LHCN-M2 (cell line): ENCODE data around the gene IRF1. TPM values are rescaled to one million over a fixed set of nuclear protein-coding genes. Genes with fewer than 3 reads are reported as not detected.
"Not testable (repeated sequence)": the region's sequence is repeated elsewhere in the genome, so short reads cannot be mapped to it uniquely, and the experiment has no call there.

Experiments used
- DNase-seq: peaks from one replicate; pipeline ENCODE4 v3.0.0-alpha.2; 2012; ENCODE audit warnings: low read depth
- polyA plus RNA-seq: library from polyadenylated mRNA; unstranded; fragments of >200 nt; gene quantifications from one replicate; pipeline ENCODE4 v1.2.1, GENCODE V29; 2012; ENCODE audit warnings: missing spikeins
- total RNA-seq: library from RNA; depleted of rRNA; stranded (reverse); fragments of >200 nt; gene quantifications from 2 replicates; pipeline ENCODE4 v1.2.3, GENCODE V29; 2014; rRNA removed

Gene IRF1, protein sequence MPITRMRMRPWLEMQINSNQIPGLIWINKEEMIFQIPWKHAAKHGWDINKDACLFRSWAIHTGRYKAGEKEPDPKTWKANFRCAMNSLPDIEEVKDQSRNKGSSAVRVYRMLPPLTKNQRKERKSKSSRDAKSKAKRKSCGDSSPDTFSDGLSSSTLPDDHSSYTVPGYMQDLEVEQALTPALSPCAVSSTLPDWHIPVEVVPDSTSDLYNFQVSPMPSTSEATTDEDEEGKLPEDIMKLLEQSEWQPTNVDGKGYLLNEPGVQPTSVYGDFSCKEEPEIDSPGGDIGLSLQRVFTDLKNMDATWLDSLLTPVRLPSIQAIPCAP
- total RNA-seq = 17.8 and 20.3 TPM in 2 replicates
- polyA plus RNA-seq = 18.0 TPM

DNA sequence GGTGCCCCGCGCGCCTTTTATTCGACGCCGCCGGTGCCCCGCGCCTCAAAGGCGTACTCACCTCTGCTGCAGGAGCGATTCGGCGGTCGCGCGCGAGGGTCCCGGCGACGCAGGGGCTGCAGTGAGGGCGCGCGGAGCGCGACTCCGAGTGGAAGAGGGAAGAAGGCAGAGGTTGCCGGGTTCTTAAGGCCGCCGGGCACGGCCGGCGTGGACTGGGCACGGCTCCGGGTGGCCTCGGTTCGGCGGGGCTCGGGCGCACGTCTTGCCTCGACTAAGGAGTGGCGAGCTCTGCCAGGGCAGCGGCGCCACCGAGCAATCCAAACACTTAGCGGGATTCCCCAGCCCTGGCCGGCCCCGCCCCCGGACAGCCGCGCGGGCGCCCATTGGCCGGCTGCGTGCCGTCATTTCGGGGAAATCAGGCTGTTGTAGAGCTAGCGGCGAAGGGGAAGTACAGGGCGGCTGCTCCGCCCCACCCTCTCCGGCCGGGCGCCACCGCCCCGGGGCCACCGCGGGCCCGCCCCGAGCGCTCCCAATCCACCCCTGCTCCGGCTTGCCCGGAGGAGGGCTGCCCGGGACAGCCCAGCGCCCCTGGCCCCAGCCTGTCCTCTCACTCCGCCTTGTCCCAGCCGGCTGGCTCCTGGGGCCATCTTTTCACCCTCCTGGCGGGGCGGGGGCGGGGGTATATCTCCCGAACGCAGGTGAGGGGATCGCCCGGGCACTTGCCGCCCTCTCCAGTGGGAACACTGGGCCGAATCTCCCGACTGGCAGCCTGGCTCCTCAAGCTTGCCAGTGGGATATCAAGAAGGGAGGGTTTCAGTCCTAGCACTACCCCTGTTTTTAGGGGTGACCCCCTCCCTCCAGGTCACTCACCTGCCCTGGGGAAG, at the start of gene IRF1:
Gene IRF1 (minus strand): TSS at position 290 of the 884 bp plus-strand sequence. CDS start 1,295 bp downstream, outside the sequence.
- DNase-seq = peak; percentile 96

DNA sequence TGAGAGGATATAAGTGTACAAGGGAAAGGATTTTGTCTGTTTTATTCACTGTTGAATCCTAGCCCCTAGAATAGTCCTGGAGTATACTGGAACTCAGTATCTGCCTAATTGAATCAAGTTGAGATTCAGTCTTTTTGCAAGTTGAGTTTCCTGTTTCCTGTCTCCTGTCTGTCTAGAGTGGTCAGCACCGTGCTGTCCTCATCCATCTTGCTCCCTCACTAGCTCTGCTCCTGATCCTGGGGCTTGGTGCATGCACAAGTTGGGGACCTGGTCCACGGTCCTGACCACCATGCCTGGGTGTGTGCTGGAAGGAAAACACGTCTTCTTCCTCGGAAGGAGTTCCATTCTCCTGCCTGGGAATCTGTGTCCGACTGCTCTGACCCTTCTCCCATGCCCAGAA, 49.6 kb upstream of the IRF1 start:
- DNase-seq = no peak

DNA sequence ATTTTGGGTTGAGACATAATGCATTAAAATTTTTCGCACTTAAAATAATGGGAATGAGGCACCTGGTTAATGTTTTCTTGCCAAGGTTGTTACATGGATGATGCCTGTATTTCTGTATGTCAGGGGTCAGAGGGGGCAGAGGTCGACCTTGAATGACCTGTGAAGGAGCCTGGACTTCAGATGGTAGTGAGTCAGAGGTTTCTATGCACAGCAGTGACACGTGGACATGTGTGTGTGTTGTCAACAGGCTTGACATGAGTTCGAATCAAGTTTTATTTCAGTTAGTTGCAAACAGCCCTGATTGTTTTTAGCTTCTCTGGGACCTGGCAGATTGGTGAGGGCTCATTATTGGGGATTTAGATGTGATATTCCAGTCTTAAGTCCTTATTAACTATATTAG, 49.1 kb upstream of the IRF1 start:
- DNase-seq = no peak

DNA sequence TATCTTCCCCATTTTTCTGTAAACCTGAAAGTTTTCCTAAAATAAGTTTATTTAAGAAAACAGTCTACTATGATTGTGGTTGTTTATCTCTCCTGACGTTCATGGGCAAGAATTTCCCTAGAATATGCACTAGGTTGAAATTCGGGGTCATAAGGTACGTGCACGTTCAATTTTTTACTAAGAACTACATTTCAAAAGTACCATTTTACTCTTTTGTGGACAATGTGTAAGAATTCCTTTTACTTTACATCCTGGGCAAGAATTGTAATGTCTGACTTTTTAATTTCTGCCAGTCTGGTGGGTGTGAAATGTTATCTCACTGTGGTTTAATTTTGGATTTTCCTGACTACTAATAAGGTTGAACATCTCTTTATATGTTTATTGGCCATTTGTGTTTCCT, 40.4 kb upstream of the IRF1 start:
- no peak for DNase-seq

DNA sequence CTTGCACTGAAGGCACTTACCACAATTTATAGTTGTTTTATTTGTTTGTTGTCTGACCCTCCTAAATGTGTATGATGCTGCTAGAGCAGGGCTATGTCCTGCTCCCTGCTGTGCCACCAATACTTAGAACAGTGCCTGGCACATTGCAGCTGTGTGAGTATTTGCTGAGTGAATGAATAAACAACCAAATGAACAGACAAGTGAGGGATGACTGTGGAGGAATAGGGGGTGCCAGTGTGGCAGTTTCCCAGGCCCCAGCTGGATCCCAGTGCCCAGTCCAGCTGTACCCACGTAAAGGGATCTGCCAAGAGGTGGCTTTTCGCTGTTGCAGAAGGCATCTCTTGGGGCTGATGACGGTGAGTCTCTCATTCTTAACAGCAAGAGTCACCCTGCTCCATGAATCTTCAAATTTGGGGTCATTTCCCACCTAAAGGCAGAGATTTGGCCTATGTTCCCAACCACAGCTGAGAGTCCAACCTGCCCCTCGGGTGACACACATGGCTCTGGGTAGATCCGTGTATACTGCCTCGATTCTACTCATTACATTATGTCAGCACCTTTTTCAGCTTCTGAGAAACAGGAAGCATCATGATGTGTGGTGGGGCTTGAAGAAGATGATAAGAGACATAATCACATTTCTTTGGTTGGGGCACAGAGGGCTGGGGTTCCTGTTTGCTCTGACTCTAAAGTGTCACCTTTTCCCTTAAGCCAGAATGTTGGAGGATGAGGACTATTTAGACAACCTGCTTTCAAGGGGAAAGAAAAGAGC, 38.5 kb upstream of the IRF1 start:
- no peak for DNase-seq

DNA sequence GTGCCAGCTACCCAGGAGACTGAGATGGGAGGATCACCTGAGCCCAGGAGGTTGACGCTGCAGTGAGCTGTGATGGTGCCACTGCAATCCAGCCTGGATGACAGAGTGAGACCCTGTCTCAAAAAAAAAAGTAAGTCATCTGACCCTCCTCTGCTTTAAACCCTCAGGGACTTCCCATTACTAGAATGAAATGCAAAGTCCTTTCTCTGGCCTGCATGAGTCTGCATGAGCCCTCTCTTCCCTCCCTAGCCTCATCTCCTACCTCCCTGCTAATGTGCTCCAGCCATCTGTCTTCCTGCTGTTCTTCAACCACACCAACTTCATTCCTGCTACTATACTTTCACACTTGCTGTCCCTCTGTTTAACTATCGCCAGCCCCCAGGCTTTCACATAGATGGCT, 37.4 kb upstream of the IRF1 start:
- no peak for DNase-seq

DNA sequence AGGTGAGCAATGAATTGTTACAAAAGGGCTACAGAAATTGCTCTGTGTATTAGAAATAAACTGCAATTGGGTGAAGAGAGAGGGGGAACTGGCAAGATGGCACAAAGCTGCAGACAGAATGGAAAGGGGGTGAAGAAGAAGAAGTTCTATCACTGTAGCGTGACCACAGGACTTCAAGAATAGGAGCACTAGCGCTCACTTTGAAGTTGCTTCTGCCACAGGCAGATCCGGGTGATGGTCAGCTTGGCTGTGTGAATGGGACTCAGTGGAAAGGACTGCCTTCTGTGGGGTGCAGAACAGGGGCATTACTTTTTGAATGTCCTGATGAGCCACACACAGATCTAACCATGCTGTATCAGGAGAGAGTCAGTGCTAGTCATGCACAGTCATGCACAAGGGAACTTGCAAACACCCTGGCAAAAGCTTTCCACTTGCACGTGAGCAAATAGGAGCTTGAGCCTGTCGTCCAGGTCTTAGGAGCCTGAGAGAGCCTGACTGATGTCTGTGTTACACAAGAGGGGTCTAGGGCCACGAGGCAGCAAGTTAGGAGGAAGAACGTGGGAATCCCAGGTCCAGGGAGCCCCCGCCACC, 36.5 kb upstream of the IRF1 start:
- no peak for DNase-seq

DNA sequence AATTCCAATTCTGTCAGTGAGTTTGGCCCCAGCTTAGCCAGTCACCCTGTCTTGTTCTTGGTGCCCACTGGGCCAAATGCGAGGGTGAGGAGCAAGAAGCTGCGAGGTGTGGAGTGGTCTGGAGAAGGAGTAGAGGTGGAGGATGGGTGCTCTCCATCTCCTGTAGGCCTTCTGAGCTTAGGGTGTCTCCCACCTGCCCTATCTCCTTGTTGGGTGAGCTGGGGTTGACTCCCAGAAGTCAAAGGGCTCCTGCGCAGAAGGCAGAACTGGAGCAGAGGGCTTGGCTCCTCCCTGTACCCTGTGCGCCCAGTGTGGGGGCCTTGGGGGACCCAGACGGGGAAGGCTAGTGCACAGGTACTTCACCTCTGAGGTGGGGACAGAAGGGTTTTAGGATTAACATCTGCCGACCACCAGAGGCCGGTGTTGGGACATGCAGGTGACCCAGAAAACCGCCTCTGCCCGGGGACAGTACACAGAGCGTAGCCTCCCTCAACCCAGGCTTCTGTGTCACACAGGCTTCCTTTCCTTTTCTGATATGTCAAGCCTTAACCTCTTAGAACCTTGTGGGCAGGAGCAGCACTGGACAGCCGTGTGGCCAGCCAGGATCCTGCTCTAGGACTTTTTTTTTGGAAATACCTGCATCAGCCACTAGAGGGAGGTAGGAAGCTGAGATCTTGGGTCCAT, 35.9 kb upstream of the IRF1 start:
- DNase-seq = peak; percentile 60

DNA sequence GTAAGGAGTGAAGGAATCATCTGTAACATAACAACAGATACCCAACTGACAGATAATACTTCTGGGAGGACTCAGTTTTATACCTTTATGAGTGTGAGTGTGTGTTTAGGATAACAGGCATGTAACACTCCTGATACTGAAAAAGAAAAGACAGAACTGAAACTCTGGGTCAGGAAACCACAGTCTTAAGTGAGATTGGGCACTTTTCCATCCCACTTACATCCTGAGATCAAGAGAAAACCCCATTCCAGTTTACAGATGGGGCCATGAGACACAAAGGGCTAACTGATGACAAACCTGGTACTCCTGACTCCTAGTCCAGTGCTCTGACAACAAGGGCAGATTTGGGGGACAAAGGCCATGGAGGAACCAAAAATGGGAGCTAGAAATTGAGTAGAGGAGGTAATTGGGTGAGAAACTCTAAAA, 34.7 kb upstream of the IRF1 start:
- DNase-seq = no peak

DNA sequence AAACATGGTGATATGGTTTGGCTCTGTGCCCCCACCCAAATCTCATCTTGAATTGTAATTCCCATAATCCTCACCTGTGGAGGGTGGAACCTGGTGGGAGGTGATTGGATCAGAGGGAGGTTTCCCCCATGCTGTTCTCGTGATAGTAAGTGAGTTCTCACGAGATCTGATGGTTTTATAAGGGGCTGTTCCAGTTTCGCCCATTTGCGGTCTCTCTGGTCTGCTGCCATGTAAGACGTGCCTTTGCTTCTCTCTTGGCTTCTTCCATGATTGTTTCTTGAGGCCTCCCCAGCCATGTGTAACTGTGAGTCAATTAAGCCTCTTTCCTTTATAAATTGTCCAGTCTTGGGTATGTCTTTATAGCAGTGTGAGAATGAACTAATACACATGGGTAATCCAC, 34.3 kb upstream of the IRF1 start:
- not testable (repeated sequence) for DNase-seq

DNA sequence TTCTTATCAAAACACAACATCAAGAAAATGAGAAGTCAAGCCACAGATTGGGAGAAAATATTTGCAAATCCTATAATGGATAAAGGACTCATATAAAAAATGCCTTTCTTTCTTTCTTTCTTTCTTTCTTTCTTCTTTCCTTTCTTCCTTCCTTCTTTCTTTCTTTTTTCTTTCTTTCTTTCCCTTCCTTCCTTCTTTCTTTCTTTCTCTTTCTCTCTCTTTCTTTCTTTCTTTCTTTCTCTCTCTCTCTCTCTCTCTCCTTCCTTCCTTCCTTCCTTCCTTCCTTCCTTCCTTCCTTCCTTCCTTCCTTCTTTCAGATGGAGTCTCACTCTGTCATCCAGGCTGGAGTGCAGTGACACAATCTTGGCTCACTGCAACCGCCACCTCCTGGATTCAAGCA, 31.5 kb upstream of the IRF1 start:
- not testable (repeated sequence) for DNase-seq

DNA sequence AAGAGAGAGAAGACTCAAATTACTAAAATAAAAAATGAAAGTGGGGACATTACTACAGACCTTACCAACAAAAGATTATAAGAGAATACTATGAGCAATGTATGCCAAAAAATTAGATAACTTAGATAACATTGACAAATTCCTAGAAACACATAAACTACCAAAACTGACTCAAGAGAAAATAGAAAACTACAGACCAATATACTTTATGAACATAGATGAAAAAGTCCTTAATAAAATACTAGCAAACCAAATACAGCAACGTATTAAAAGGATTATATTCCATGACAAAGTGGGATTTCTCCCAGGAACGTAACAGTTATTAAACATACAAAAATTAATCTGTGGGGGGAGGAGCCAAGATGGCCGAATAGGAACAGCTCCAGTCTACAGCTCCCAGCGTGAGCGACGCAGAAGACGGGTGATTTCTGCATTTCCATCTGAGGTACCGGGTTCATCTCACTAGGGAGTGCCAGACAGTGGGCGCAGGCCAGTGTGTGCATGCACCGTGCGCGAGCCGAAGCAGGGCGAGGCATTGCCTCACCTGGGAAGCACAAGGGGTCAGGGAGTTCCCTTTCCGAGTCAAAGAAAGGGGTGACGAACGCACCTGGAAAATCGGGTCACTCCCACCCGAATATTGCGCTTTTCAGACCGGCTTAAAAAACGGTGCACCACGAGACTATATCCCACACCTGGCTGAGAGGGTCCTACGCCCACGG, 23.2 kb upstream of the IRF1 start:
- not testable (repeated sequence) for DNase-seq

DNA sequence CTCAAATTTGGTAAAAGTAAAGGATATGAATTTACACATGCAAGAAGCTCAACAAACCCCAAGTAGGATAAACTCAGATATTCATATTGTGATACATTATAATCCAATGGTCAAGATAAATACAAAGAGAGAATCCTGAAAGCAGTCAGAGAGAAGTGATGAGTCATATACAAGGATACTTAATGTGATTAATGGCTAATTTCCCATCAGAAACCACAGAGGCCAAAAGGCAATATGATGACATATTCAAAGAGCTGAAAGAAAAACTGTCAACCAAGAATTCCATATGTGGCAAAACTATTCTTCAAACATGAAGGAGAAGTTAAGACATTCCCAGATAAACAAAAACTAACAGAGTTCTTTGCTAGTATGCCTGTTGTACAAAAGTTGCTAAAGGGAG, 19.5 kb upstream of the IRF1 start:
- DNase-seq = peak; percentile 52

DNA sequence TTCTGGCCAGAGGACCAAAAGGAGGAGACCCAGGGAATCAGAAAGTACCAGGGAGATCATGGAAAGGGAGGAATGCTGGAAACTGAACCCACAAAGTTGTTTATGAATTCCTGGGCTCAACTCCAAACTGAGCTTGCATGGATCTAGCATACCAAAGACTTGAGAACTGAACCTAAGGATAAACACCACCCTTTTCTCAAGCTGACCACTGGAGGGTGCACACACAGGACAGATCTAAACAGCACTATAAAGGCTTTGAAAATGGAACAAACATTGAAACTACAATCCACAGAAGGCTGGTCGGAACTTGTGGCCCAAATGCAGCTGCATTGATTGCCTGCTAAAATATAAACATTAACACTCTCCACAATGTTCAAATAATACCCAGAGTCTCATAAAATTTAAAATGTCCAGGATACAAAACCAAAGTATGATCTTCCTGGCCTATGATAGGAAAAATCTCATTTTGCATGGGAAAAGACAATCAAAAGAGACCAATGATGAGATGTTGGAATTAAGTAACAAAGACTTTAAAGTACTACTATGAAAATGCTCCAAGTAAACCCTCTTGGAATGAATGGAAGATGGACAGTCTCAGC, 15.6 kb upstream of the IRF1 start:
- peak; percentile 85 for DNase-seq

DNA sequence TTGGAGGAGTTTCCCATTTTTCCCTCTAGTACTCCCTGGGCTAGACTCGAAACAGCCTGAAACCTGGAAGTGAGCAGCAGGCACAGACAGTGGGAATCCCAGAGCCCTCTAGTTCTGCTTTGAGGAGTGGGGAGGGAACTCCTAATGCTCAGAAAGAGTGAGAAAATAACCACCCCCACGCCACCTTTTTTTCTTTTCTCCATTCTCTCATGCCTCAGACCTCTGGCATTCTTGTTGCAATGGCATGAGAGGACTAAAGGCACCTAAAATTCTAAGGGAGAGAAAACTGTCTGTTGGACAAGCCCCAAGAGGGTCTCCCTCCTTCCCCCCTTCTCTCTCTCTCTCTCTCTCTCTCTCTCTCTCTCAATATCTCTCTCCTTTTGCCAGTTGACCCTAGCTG, 15.1 kb upstream of the IRF1 start:
- DNase-seq = no peak

DNA sequence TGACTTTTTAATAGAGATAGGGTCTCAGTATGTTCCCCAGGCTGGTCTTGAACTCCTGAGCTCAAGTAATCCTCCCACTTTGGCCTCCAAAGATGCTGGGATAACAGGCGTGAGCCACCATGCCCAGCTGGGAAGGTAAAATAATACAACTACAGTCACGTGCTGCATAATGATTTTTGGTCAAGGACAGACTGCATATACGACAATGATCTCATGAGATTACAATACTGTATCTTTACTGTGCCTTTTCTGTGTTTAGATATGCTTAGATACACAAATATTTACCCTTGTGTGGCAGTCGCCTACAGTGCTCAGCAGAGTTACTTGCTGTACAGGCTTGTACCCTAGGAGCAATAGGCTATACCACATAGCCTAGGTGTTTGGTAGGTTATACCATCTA, 14.2 kb upstream of the IRF1 start:
- DNase-seq = no peak

DNA sequence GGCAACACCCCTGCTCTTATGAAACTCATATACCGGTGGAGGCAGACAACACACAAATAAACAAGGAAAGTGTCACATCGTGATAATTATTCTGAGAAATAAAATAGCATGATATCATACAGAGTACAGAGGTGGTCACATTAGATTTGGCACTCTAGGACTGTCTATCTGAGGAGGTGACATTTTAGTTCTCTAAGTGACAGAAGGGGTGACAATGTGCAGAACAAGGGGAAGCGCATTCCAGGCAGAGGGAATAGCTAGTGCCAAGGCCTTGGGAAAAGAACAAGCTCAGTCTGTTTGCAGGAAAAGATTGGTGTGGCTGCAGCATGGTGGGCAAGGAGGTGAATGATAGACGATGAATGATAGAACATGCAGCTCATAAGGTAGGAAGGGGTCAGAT, 12.7 kb upstream of the IRF1 start:
- DNase-seq = no peak

DNA sequence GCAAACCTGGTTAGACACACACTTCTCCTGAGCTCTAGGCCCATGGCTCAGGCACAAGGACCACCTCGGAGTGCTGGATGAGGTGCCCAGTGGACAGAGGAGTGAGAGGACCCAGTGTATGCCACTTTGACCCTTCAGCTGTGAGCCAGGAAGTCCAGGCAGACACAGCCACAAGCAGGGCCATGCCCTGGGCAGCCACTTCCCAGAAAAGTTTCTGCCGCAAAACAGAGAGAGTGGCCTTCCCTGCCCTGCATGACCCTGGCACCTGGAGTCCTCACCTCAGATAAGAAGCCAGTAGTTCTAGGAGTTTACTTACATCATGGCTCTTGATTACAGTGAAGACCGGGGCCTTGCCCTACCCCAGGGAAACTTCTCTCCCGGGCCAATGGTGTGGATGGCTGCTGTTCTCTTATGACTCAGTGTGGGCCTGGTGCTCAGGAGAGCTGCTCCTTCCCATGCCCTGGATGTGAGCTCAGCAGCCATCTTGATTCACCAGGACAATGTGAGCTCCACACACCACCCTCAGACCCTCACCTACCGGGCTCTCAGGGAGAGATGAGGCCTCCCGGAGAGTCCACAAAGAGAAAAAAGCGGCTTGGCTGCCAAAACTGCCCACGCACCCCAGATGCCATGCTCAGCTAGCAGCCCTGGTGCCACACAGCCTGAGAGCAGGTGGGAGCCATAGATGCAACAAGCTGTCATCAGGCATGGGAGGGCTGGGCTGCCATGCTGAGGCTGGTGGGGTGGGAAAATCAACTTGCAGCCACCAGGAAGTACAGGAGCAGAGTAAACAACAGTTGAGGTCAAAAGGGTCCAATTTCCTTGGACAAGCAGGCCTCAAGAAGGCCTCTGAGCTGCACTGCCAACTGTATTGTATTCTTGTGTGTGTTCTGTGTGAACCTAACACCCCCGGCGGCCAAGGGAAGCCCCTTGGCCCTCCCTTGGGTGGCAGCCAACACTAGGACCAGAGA, 11.7 kb upstream of the IRF1 start:
- no peak for DNase-seq

DNA sequence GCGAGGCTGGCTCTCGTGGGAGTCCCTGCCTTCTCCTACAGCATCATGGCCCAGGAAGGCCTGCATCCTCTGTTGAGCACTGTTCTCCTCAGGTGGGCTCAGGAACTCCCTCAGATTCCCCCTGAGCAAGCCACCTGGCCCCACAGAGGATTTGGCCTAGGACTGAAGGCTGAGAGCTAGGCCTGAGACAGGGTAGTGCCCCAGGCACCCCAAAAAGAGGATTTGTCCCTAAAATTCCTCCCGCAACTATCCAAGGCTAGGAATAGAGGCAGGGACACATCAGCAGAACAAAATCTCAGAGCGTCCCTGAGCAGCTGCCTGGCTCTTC, 11.0 kb upstream of the IRF1 start:
- DNase-seq = no peak
